HG03558 (cell line): ENCODE data around the gene FMO4.
"Not testable (repeated sequence)": the region's sequence is repeated elsewhere in the genome, so short reads cannot be mapped to it uniquely, and the experiment has no call there.

Source experiments
- ATAC-seq: cut with Tn5 transposase; IDR thresholded peaks from one replicate; pipeline ENCODE4 v1.9.1; 2021; ENCODE audit warnings: moderate number of reproducible peaks; ENCODE audit not compliant: unreplicated experiment; ENCODE audit errors: extremely low read depth

FMO4 gene

DNA sequence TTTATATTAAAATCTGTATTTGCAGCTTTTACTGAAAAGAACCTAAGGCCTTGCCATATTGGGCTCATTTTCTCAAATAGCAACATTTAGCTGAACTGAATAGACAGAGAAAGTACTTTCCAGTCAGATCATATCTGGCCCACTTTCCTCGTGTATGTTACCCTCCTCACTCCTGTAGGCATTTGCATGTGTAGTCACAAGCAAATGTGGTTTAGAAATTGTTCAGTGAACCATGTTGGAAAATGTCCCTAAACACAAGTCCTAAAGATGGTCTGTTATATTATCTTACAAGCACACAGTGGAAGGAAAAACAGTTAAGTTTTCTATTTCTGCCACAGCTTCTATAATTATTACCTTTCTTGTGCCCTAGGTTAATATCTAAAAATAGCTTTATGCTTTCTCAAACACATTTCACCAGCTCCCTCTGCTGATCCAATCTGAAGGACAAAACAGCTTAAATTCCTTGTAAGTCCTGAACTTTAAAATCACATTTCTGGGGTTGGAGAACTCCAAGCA is 606 bp upstream of the FMO4 start:
- ATAC-seq, result peak; percentile 42

DNA sequence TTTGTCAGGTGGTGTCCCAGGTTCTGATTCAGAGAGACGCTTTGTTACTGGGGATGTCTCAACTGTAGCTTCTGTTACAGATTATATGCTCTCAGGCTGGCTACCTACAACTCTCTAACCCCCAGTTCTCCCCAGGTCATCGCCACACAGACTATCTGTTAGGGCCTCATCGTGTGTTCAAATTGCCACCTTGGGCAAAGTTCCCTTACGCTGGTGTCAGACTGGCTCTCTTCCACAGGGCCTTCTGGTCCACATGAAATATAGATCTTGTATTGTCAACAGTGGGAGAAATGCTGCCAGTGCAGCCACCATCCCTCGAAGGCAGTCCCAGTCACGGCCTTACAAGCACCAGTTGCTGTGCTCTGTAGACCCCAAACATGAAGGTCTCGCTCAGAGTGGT is 15.3 kb downstream of the FMO4 start:
- no peak for ATAC-seq

DNA sequence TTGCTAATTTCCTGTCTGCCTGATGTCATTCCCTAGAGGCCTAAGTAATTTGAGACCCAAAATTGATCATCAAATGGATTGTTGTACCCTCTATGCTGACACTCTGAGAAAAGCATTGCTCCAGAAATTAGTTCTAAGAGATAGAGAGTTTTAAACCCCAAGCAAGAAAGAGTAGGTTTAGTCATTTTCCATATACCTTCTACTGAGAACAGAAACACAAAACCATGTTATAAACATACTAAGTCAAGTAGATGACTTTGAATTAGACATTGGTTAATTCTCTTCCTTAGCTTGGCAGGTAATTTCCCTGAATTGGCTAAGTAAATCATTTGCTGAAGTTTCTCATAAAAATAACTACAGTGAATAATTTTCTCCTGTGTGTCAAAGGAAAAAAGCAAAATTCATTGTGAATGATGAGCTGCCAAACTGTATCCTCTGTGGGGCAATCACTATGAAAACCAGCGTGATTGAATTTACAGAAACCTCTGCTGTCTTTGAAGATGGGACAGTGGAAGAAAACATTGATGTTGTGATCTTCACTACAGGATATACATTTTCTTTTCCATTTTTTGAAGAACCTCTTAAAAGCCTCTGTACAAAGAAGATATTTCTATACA is 20.1 kb downstream of the FMO4 start:
- no peak for ATAC-seq

DNA sequence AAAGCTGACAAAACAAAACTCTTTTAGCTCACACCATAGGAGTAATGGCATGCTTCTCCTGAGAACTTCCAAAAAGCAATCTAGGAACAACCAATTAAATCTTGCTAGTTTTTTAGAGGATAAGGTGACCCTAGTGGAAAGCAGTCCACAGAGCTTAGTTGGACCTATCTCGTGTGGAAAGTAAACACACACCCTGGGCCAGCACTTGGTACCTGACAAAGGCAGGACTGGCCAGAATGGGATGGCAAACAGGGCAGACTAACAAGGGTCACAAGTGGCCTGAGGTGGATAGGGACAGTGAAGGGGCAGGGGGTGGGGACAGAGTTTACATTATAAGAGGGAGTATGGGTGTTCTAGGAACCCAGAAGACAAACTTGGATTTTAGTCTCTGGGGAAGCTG is 22.0 kb downstream of the FMO4 start:
- no peak for ATAC-seq

DNA sequence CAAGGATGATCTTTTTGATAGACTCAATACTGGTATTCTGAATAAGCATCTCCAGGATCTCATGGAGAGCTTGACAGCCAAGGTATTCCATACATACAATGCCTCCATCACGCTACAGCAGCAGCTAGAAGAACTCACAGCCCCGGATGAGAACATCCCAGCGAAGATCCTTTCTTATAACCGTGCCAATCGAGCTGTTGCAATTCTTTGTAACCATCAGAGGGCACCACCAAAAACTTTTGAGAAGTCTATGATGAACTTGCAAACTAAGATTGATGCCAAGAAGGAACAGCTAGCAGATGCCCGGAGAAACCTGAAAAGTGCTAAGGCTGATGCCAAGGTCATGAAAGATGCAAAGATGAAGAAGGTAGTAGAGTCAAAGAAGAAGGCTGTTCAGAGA is 25.4 kb downstream of the FMO4 start:
- not testable (repeated sequence) for ATAC-seq

DNA sequence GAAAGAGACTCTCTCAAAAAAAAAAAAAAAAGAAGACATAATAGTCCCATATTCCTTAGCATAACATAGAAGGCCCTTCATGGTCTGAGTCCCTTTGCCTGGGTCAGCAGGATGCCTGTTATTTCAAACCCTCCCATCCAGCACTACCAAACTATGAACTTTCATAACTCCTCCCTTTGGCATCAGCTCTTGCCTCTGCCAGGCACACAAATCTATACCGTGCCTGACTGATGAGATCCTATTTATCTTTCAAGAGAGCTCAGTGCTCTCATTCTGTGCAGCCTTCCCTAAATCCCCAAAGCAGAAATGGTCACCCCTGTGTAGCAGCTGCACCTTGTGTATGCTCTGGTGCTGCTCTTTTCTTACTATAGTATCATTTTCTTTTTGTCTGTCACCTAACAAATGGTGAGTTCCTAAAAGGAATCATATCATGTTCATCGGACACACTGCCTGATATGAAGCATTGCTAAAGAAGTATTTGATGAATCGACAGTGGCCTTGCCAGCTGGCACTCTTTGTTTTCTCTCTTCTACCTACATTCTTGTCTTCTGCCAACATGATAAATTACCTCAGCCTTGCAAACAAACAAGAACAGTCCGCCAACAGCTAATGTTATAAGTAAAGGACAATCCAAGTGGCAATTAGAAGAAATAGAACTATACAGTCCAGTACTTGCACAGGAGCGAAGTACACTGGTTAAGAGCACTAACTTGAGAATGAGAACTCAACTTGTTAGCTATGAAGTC is 29.9 kb downstream of the FMO4 start:
- ATAC-seq, result no peak

DNA sequence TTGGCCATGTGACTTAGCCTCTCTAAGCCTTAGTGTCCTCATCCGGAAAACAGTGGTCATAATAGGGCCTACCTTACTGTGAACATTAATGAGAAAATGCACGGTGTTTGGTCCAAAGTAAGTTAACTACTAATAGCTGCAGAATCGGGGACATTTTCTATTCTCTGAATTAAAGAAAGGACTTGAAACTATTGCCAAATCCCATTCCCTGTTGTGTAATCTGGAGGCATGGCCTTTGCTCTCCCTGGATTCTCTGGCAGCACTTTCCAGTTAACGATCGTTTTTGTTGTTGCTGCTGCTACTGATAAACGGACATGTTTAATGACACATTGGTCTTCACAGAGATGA is 30.5 kb downstream of the FMO4 start:
- ATAC-seq, result no peak

DNA sequence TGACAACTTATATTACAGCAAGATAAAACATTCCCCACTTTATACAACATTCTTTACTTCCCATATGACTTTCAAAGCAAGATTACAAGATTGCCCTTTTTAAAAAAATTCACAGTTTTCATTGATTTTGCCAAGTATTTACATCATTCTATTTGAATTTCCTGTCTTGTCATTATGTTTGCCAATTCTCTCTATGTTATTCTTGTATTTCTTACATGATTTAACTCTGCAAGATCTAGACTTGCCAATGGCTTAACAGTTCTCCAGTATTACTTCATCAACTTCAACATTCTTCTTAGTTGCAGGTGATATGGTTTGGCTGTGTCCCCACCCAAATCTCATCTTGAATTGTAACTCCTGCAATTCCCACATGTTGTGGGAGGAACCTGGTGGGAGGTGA is 31.6 kb downstream of the FMO4 start:
- no peak for ATAC-seq

DNA sequence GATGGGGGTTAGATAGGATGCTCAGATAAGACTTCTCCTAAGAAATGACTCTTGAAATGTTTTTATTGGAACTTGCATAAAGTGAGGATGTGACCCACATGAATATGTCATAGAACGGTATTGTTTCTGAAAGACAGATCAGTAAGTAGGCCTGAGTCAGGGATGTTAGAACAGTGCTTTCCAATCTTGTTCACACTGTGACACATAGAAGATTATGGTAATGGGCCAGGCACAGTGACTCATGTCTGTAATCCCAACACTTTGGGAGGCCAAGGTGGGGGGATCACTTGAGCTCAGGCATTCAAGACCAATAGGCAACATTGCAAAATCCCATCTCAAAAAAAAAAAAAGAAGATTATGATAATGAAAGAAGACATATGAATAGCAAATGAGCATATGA is 32.9 kb downstream of the FMO4 start:
- ATAC-seq, result no peak

DNA sequence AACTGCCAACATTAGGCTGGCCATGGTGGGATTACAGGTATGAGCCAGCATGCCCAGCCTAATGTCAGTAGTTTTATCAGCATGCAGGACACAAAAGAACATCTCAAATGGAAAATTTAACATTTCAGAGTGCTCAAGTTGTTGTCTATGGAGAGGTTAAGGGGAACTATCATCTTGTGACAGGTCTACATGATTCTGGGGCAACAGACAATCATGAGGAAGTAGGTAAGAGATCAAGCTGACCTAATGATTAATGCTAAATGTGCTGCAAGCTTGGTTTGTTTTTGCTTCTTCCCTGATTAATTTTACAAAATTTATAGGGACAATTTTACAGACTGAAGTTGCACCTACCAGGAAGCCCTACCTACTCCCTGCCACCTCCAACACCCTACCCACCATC is 36.6 kb downstream of the FMO4 start:
- no peak for ATAC-seq

DNA sequence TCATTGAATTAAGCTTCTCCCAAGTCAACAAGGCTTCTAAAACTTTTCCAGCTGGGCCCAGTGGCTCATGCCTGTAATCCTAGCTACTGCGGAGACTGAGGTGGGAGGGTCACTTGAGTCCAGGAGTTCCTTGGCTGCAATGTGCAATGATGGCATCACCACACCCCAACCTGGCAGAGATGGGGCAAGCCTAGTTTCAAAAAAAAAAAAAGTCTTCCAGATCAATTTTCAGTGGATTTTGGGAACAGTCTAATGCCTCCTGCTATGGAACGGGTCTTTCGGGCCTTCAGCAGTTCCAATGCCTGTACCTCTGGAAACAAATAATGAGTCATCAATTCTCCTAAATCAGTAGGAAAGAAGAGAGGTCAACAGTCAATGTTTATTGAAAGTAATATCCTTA is 38.0 kb downstream of the FMO4 start:
- ATAC-seq, result no peak

DNA sequence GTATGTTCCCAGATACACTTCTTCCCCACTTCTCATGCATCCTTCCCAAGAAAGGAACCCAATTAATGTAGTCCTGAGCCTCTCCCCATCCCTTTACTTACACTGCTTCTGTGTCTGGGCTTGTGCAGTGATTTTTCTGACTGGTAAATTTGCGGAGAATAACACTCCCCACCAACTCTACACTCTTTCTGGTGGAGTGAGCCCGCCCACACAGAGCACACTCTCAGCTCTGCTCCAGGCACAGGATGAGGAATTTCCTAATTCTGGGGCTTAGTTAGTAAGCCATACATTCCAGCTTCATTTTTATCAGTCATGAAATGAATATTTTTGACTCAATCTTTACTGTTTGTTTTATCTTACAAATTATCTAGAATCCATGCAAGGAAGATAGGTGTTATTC is 38.6 kb downstream of the FMO4 start:
- no peak for ATAC-seq

DNA sequence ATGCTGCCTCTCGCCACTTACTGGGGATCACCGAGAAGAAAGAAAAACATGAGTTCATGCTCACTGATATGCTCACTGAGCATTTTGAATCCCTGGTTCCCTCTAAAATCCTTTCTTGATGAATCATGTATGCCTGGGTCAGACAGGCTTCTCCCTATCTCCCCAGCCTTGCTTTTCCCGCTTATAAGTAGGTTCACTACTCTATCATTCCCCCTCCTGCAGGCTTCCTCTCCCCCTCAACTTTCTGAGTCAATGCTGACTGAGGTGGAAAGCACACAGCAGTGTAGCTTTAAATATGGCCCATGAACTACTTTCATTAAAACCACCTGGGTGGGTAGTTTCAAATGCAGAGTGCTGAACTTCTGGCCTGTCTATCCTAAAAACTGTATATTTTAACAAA is 41.7 kb downstream of the FMO4 start:
- no peak for ATAC-seq

DNA sequence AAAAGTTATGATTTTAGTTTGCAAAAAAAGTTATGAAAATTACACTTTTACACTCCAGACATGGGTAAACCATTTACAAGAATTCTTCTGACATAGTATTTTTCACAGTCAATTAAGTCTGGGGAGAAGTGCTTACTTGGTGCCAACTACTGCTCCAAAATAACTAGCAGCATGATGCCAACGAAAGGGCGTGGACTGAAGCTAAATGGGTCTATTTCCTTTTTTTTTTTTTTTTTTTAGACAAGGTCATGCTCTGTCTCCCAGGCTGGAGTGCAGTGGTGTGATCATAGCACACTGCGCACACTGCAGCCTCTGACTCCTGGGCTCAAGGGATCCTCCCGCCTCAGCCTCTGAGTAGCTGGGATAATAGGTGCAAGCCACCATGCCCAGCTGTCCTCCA is 43.2 kb downstream of the FMO4 start:
- no peak for ATAC-seq

DNA sequence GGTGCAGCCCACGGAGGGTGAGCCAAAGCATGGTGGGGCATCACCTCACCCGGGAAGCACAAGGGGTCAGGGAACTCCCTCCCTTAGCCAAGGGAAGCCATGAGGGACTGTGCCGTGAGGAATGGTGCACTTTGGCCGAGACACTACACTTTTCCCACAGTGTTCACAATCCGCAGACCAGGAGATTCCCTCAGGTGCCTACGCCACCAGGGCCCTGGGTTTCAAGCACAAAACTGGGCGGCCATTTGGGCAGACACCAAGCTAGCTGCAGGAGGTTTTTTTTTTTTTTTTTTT is 45.3 kb downstream of the FMO4 start:
- ATAC-seq, result not testable (repeated sequence)

DNA sequence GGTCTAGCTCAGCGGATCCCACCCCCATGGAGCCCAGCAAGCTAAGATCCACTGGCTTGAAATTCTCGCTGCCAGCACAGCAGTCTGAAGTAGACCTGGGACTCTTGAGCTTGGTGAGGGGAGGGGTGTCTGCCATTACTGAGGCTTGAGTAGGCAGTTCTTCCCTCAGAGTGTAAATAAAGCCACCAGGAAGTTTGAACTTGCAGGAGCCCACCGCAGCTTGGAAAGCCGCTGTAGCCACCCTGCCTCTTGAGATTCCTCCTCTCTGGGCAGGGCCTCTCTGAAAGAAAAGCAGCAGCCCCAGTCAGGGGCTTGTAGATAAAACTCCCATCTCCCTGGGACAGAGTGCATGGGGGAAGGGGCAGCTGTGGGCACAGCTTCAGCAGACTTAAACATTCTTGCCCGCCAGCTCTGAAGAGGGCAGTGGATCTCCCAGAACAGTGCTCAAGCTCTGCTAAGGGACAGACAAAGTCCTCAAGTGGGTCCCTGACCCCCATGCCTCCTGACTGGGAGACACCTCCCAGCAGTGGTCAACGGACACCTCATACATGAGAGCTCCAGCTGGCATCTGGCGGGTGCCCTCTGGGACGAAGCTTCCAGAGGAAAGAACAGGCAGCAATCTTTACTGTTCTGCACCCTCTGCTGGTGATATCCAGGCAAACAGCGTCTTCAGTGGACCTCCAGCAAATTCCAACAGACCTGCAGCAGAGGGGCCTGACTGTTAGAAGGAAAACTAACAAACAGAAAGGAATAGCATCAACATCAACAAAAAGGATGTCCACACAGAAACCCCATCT is 45.9 kb downstream of the FMO4 start:
- ATAC-seq, result not testable (repeated sequence)

DNA sequence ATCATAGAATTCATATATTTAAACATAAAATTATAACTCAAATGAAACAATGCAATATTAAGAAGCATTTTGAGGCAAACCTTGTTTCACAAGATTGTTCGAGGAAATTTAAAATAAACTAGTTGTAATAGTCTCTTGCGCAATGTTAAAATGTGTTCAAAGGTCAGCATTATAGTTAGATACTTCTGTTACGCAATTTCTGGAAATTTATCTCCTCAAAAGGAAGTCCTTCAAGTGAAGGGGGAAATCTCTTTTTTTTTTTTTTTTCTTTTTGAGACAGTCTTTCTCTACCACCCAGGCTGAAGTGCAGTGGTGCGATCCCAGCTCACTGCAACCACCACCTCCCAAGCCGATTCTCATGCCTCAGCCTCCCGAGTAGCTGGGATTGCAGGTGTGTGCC is 52.1 kb downstream of the FMO4 start:
- ATAC-seq, result no peak

DNA sequence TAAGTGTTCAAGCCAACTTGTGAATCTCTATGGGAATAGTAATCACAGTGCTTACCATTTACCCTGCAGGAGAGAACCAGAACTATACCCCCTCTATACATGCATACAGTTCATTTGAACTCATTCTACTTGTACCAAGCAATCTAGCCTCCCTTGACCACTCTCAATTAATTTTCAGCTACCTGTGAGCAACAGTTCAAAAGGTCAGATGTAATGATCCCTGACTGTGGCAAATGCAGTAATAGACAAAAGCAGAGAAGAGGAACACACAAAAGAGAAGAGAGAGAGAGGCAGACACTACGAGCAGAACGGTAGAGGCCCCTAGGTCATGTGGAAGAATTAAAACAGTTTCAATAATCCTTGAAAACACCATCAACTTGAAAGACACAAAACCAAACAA is 52.8 kb downstream of the FMO4 start:
- ATAC-seq, result no peak

DNA sequence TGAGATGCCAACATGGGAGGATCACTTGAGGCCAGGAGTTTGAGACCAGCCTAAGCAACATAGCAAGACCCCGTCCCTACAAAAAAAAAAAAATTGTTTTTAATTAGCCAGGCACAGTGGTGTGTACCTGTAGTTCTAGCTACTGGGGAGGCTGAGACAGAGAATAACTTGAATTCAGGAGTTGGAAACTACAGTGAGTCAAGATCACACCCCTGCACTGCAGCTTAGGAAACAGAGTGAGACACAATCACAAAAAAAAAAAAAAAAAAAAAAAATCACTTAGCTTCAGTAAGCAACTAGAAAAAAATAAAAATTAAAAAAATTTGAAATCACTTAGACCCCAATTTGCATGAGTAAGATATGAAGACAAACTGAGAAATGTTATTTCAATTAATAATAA is 53.5 kb downstream of the FMO4 start:
- ATAC-seq, result no peak

DNA sequence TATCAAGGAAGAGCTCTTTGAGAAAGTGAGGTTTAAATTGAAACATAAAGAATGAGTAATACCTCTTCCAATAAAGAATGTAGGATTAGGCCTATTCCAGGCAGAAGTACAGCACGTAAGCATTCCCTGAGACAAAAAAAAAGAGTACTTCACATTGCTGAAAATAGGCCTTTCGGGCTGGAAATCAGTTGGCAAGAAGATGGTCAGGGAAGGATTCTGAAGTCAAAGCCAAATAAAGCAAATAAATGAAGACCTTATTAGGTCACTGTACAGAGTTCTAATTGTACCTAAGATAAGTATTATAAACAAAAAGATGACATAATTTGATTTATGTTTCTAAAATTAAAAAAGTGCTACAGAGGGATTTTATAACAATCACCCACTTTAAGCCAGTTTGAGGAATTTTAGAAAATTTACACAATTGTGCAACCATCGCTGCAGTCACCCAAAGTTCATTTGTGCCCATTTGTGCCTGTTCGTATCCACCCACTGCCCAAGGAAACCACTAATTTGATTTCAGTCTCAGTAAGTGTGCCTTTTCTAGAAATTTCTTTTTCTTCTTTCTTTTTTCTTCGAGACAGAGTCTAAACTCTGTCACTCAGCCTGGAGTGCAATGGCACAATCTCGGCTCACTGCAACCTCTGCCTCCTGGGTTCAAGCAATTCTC is 58.6 kb downstream of the FMO4 start:
- ATAC-seq, result no peak
